ENCODE results near the gene ANKRD24.
"Not testable (repeated sequence)": the region's sequence is repeated elsewhere in the genome, so short reads cannot be mapped to it uniquely, and the experiment has no call there.

GRCh38 chr19:4237510-4237909, 55.0 kb downstream of the ANKRD24 start:
- TF ChIP-seq CTCF, POLR2A (IDR thresholded peaks at IDR 0.05): not testable (repeated sequence)

All from ovary (tissue), 3 donors.